GM18526 (cell line): ENCODE data around the gene PXDN.

Experiments
- POLR2A ChIP-seq: IDR thresholded peaks from 3 replicates; pipeline ENCODE4 v1.6.1; 2011; ENCODE audit not compliant: insufficient read length; ENCODE audit errors: extremely low read depth

PXDN gene

GRCh38 chr2:1744446-1745170 lies at the start of gene PXDN:
Gene PXDN, minus strand, starts transcription at chr2:1744515. Its CDS starts 60 bp downstream, at chr2:1744455.
- TF ChIP-seq POLR2A = no peak

GRCh38 chr2:1793868-1794445 lies 49.6 kb upstream of the PXDN start:
- TF ChIP-seq POLR2A = no peak

GRCh38 chr2:1793001-1793867 lies 48.9 kb upstream of the PXDN start:
- no peak for TF ChIP-seq POLR2A

- no peak for TF ChIP-seq POLR2A
These were observed 47.5 kb upstream of the PXDN start for GRCh38 chr2:1791685-1792435.

- TF ChIP-seq POLR2A = no peak
These were observed 46.8 kb upstream of the PXDN start for GRCh38 chr2:1791006-1791605.

- TF ChIP-seq POLR2A = no peak
These were observed 46.2 kb upstream of the PXDN start for GRCh38 chr2:1790473-1790872.

GRCh38 chr2:1789610-1790009 lies 45.3 kb upstream of the PXDN start:
- TF ChIP-seq POLR2A = no peak

GRCh38 chr2:1788478-1788959 lies 44.2 kb upstream of the PXDN start:
- TF ChIP-seq POLR2A = no peak

GRCh38 chr2:1787755-1788477 lies 43.6 kb upstream of the PXDN start:
- TF ChIP-seq POLR2A = no peak

- TF ChIP-seq POLR2A = no peak
These were observed 40.8 kb upstream of the PXDN start for GRCh38 chr2:1784986-1785617.

GRCh38 chr2:1784087-1784486 lies 39.8 kb upstream of the PXDN start:
- no peak for TF ChIP-seq POLR2A

- no peak for TF ChIP-seq POLR2A
These were observed 38.2 kb upstream of the PXDN start for GRCh38 chr2:1782514-1782913.

- no peak for TF ChIP-seq POLR2A
These were observed 37.2 kb upstream of the PXDN start for GRCh38 chr2:1781291-1782080.
